Measurements from ENCODE around the gene PSMC3IP.
A peak's percentile ranks its signal among the peaks of the same experiment; 100 is the strongest.

The PSMC3IP gene

GRCh38 chr17:42537156-42537805 lies 40.2 kb downstream of the PSMC3IP start:
- DNase-seq: no peak

- DNase-seq: peak; percentile 84
Measured at GRCh38 chr17:42536372-42537155, 41.0 kb downstream of the PSMC3IP start.

- DNase-seq: peak; percentile 86
Measured at GRCh38 chr17:42536048-42536371, 41.5 kb downstream of the PSMC3IP start, which contains the start of gene NAGLU. Gene NAGLU (plus strand): TSS chr17:42536241. CDS start chr17:42536273, 32 bp downstream.

- no peak for DNase-seq
Measured at GRCh38 chr17:42535155-42536047, 42.1 kb downstream of the PSMC3IP start.

- peak; percentile 73 for DNase-seq
Measured at GRCh38 chr17:42531455-42532354, 45.8 kb downstream of the PSMC3IP start.

- DNase-seq: no peak
Measured at GRCh38 chr17:42530952-42531454, 46.5 kb downstream of the PSMC3IP start.

- no peak for DNase-seq
Measured at GRCh38 chr17:42529061-42529460, 48.5 kb downstream of the PSMC3IP start.

- no peak for DNase-seq
Measured at GRCh38 chr17:42527932-42528331, 49.6 kb downstream of the PSMC3IP start.

GRCh38 chr17:42526031-42526444 lies 51.5 kb downstream of the PSMC3IP start:
- DNase-seq: no peak

- no peak for DNase-seq
Measured at GRCh38 chr17:42525221-42525620, 52.3 kb downstream of the PSMC3IP start.

GRCh38 chr17:42522798-42523278 lies 54.7 kb downstream of the PSMC3IP start:
- no peak for DNase-seq
